Fibroblast of lung (primary cell): Measurements from ENCODE around the gene STXBP5L.
"Not testable (repeated sequence)": the region's sequence is repeated elsewhere in the genome, so short reads cannot be mapped to it uniquely, and the experiment has no call there.

Experiments
- EZH2 ChIP-seq: IDR thresholded peaks from 2 replicates; pipeline ENCODE4 v1.5.1; 2012; ENCODE audit warnings: low read length, control low read depth, mild to moderate bottlenecking; ENCODE audit errors: missing control alignments
- TF ChIP-seq, protein P1 (sequence below), 2 donors: IDR thresholded peaks in 1 of 2; conservative IDR thresholded peaks in 1 of 2; 1 replicate in 1 of 2; 2 replicates in 1 of 2; pipeline ENCODE4 v1.5.1; 2011 to 2012; ENCODE audit warnings: low read length in 2 of 2, control low read depth in 1 of 2, inconsistent platforms in 1 of 2, low read depth in 1 of 2, mild to moderate bottlenecking in 1 of 2

DNA sequence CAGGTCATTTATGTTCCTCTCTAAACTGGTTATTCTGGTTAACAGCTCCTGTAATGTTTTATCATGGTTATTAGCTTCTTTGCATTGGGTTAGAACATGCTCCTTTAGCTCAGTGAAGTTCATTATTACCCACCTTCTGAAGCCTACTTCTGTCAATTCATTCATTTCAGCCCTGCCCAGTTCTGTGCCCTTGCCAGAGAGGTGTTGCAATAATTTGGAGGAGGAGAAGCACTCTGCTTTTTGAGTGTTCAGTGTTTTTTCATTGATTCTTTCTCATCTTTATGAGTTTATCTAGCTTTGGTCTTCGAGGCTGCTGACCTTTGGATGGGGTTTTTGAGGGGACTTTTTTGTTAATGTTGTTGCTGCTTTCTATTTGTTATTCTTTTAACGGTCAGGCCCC, 203.1 kb downstream of the STXBP5L start:
- TF ChIP-seq, protein P1, sequence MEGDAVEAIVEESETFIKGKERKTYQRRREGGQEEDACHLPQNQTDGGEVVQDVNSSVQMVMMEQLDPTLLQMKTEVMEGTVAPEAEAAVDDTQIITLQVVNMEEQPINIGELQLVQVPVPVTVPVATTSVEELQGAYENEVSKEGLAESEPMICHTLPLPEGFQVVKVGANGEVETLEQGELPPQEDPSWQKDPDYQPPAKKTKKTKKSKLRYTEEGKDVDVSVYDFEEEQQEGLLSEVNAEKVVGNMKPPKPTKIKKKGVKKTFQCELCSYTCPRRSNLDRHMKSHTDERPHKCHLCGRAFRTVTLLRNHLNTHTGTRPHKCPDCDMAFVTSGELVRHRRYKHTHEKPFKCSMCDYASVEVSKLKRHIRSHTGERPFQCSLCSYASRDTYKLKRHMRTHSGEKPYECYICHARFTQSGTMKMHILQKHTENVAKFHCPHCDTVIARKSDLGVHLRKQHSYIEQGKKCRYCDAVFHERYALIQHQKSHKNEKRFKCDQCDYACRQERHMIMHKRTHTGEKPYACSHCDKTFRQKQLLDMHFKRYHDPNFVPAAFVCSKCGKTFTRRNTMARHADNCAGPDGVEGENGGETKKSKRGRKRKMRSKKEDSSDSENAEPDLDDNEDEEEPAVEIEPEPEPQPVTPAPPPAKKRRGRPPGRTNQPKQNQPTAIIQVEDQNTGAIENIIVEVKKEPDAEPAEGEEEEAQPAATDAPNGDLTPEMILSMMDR (conservative IDR thresholded peaks at IDR 0.05 in 1 of 2, IDR thresholded peaks at IDR 0.05 in 1 of 2; ENCODE audit: low read depth in 1 of 2, low read length in 2 of 2), result not testable (repeated sequence)
- not testable (repeated sequence) for TF ChIP-seq EZH2
